Ishikawa (cell line): ENCODE measurements around the gene CLCN4.

ENCODE experiments used
- CEBPB ChIP-seq: IDR thresholded peaks from 2 replicates; pipeline ENCODE4 v1.6.1; 2012
- EP300 ChIP-seq: IDR thresholded peaks from 2 replicates; pipeline ENCODE4 v1.6.1; 2012; ENCODE audit warnings: borderline replicate concordance
- RAD21 ChIP-seq: IDR thresholded peaks from 2 replicates; pipeline ENCODE4 v1.6.1; 2012; ENCODE audit warnings: low read depth
- REST ChIP-seq: IDR thresholded peaks from 2 replicates; pipeline ENCODE4 v1.6.1; 2012; ENCODE audit warnings: low read depth, mild to moderate bottlenecking
- TAF1 ChIP-seq: IDR thresholded peaks from 2 replicates; pipeline ENCODE4 v1.6.1; 2012; ENCODE audit warnings: low read depth, mild to moderate bottlenecking
- TCF12 ChIP-seq: IDR thresholded peaks from 2 replicates; pipeline ENCODE4 v1.6.1; 2012; ENCODE audit warnings: low read depth
- USF1 ChIP-seq: IDR thresholded peaks from 2 replicates; pipeline ENCODE4 v1.6.1; 2012
- YY1 ChIP-seq: IDR thresholded peaks from 2 replicates; pipeline ENCODE4 v1.6.1; 2012; ENCODE audit warnings: low read depth
- ZBTB7A ChIP-seq: IDR thresholded peaks from 2 replicates; pipeline ENCODE4 v1.6.1; 2012; ENCODE audit warnings: low read depth

GRCh38 chrX:10178866-10179463 lies 22.2 kb downstream of the CLCN4 start:
- TF ChIP-seq REST: no peak
- TF ChIP-seq ZBTB7A: no peak
- no peak for TF ChIP-seq EP300
- no peak for TF ChIP-seq TAF1
- no peak for TF ChIP-seq CEBPB
- TF ChIP-seq USF1: no peak
- no peak for TF ChIP-seq TCF12
- no peak for TF ChIP-seq YY1
- no peak for TF ChIP-seq RAD21
